ENCODE data around the gene SNX20. TPM values are rescaled to one million over a fixed set of nuclear protein-coding genes. Genes with fewer than 3 reads are reported as not detected.

Gene SNX20
- total RNA-seq = 10 to 100 TPM; 38.8 to 85.2 (median 69.6) TPM
- 82.6 TPM for total RNA-seq (2013)
- 45.5 to 150 (median 88.7) reads per million in 29 experiments for total RNA-seq

- WGBS (ENCODE audit: insufficient coverage) = 0% methylated on average over 11 of the region's 16 CpGs
- Histone ChIP-seq H3K27me3 (replicated peaks in 1 of 2; ENCODE audit: control insufficient read depth in 2 of 2, extremely low read depth in 1 of 2, insufficient read depth in 2 of 2, low read length in 1 of 2) (no peaks in the 10 kb centered on the region), H3K4me3 (ENCODE audit: control insufficient read depth in 1 of 2, extremely low read depth in 1 of 2, low read length in 1 of 2) (peak within 1 kb of the TSS; percentile 89 to 100), H3K27ac (ENCODE audit: low read length) (peak within 1 kb of the TSS; percentile 76), H3K4me1 (ENCODE audit: control insufficient read depth in 1 of 2, extremely low read depth in 1 of 2, insufficient read depth in 2 of 2, low read length in 2 of 2) (peaks cover 62 to 94% of the 10 kb centered on the region in 2 experiments), H3K36me3 (ENCODE audit: control insufficient read depth in 2 of 2, extremely low read depth in 1 of 2, insufficient read depth in 1 of 2, low read length in 1 of 2) (peaks cover 5 to 31% of the 10 kb centered on the region in 2 donors), H3K9me3 (no peaks in the 10 kb centered on the region)
- POLR2A ChIA-PET = interaction anchor here (0.5 to 2.0 kb wide), 11 partner anchors 13 to 413 kb away, joined by 3 to 11 read pairs (median 3); partner anchors contain the start of gene CYLD (in 1 of the 2)
- DNase-seq = peak; percentile 44 to 82 (median 68)
- Mint-ChIP-seq H3K27ac (peak within 1 kb of the TSS; percentile 98 to 99), H3K36me3 (peaks cover 26% of the 10 kb centered on the region), H3K27me3 (no peaks in the 10 kb centered on the region), H3K9me3 (no peaks in the 10 kb centered on the region), H3K4me1 (peaks cover 90 to 95% (median 92%) of the 10 kb centered on the region in 3 donors), H3K4me3 (peak within 1 kb of the TSS; percentile 90 to 94 (median 94))
- CTCF ChIA-PET = interaction anchor here (0.6 to 2.7 kb wide), 14 partner anchors 9 to 354 kb away, joined by 3 to 17 read pairs (median 5); partner anchors contain the start of gene CYLD (in 1 of the 2)
- peak; percentile 81 to 89 (median 86) for ATAC-seq (replicated peaks in 1 of 4)
These were observed at the start of gene SNX20 for GRCh38 chr16:50681021-50681885. SNX20 (minus strand) TSS chr16:50681312; CDS start chr16:50677526, 3,786 bp downstream.

GRCh38 chr16:50724306-50724705 lies 43.2 kb upstream of the SNX20 start:
- CTCF ChIA-PET = interaction anchor here in 1 of 2 donors (1.1 to 1.4 kb wide), 2 partner anchors 17 to 32 kb away, joined by 3 read pairs; partner anchors contain the start of gene CYLD
- Histone ChIP-seq H3K36me3 (ENCODE audit: control insufficient read depth in 2 of 2, extremely low read depth in 1 of 2, insufficient read depth in 1 of 2, low read length in 1 of 2) (peaks cover 2 to 8% of the 10 kb centered on the region in 2 donors), H3K27ac (ENCODE audit: low read length) (no peak overlapping the region), H3K4me1 (ENCODE audit: control insufficient read depth in 1 of 2, extremely low read depth in 1 of 2, insufficient read depth in 2 of 2, low read length in 2 of 2) (peaks cover 16 to 36% of the 10 kb centered on the region in 2 experiments), H3K4me3 (ENCODE audit: control insufficient read depth in 1 of 2, extremely low read depth in 1 of 2, low read length in 1 of 2) (no peak overlapping the region), H3K9me3 (no peaks in the 10 kb centered on the region), H3K27me3 (replicated peaks in 1 of 2; ENCODE audit: control insufficient read depth in 2 of 2, extremely low read depth in 1 of 2, insufficient read depth in 2 of 2, low read length in 1 of 2) (no peaks in the 10 kb centered on the region)
- H3K36me3 Mint-ChIP-seq = peaks cover 41% of the 10 kb centered on the region
- DNase-seq (no peak), ATAC-seq (replicated peaks in 1 of 4) (peak in 1 of 4 experiments; percentile 25)
- H3K9me3 Mint-ChIP-seq = peaks cover 7 to 9% (median 8%) of the 10 kb centered on the region in 3 donors
- peaks cover 34 to 37% (median 37%) of the 10 kb centered on the region in 3 donors for H3K4me1 Mint-ChIP-seq
- no peaks in the 10 kb centered on the region for H3K27me3 Mint-ChIP-seq
- POLR2A ChIA-PET = interaction anchor here in 1 of 2 donors (0.6 to 1.6 kb wide), 2 partner anchors 13 to 17 kb away, joined by 3 to 5 read pairs; partner anchors contain the start of gene CYLD
- peak overlapping the region in 1 of 2 donors; percentile 30 for H3K27ac Mint-ChIP-seq
- H3K4me3 Mint-ChIP-seq = no peak overlapping the region

- peak overlapping the region in 1 of 2 donors; percentile 90 for H3K27ac Mint-ChIP-seq
- ATAC-seq (replicated peaks in 1 of 4) (no peak), DNase-seq (no peak)
- H3K4me3 Mint-ChIP-seq = peak overlapping the region in 1 of 3 donors; percentile 24
- H3K9me3 Mint-ChIP-seq = peaks cover 7 to 9% (median 8%) of the 10 kb centered on the region in 3 donors
- ChIA-PET POLR2A (interaction anchor here in 1 of 2 donors (1.6 kb wide), 1 partner anchor 19 kb away, joined by 5 read pairs; the partner anchor contains the start of gene CYLD), CTCF (interaction anchor here (0.6 to 0.7 kb wide), 3 partner anchors 18 to 1127 kb away, joined by 3 to 5 read pairs (median 4); no protein-coding TSS in a partner anchor)
- peaks cover 16 to 36% of the 10 kb centered on the region in 2 experiments for H3K4me1 ChIP-seq (ENCODE audit: control insufficient read depth in 1 of 2, extremely low read depth in 1 of 2, insufficient read depth in 2 of 2, low read length in 2 of 2)
- peak overlapping the region; percentile 67 for H3K27ac ChIP-seq (ENCODE audit: low read length)
- H3K36me3 Mint-ChIP-seq = peaks cover 34% of the 10 kb centered on the region
- H3K36me3 ChIP-seq (ENCODE audit: control insufficient read depth in 2 of 2, extremely low read depth in 1 of 2, insufficient read depth in 1 of 2, low read length in 1 of 2) = peaks cover 5 to 8% of the 10 kb centered on the region in 2 donors
- H3K27me3 Mint-ChIP-seq = no peaks in the 10 kb centered on the region
- H3K27me3 ChIP-seq (replicated peaks in 1 of 2; ENCODE audit: control insufficient read depth in 2 of 2, extremely low read depth in 1 of 2, insufficient read depth in 2 of 2, low read length in 1 of 2) = no peaks in the 10 kb centered on the region
- H3K4me1 Mint-ChIP-seq = peaks cover 41 to 43% (median 41%) of the 10 kb centered on the region in 3 donors
- no peaks in the 10 kb centered on the region for H3K9me3 ChIP-seq
- WGBS (ENCODE audit: insufficient coverage) = 100% methylated on average over 1 of the region's 2 CpGs
- no peak overlapping the region for H3K4me3 ChIP-seq (ENCODE audit: control insufficient read depth in 1 of 2, extremely low read depth in 1 of 2, low read length in 1 of 2)
These were observed 41.8 kb upstream of the SNX20 start for GRCh38 chr16:50722960-50723359.

- Histone ChIP-seq H3K4me1 (ENCODE audit: control insufficient read depth in 1 of 2, extremely low read depth in 1 of 2, insufficient read depth in 2 of 2, low read length in 2 of 2) (peaks cover 16 to 36% of the 10 kb centered on the region in 2 experiments), H3K4me3 (ENCODE audit: control insufficient read depth in 1 of 2, extremely low read depth in 1 of 2, low read length in 1 of 2) (no peak overlapping the region), H3K27ac (ENCODE audit: low read length) (peak overlapping the region; percentile 67), H3K27me3 (replicated peaks in 1 of 2; ENCODE audit: control insufficient read depth in 2 of 2, extremely low read depth in 1 of 2, insufficient read depth in 2 of 2, low read length in 1 of 2) (no peaks in the 10 kb centered on the region), H3K36me3 (ENCODE audit: control insufficient read depth in 2 of 2, extremely low read depth in 1 of 2, insufficient read depth in 1 of 2, low read length in 1 of 2) (peaks cover 5 to 8% of the 10 kb centered on the region in 2 donors), H3K9me3 (no peaks in the 10 kb centered on the region)
- DNase-seq = no peak
- CTCF ChIA-PET = interaction anchor here (0.6 to 1.0 kb wide), 6 partner anchors 19 to 1126 kb away, joined by 3 to 5 read pairs (median 4); no protein-coding TSS in a partner anchor
- peaks cover 43 to 46% (median 44%) of the 10 kb centered on the region in 3 donors for H3K4me1 Mint-ChIP-seq
- peaks cover 36% of the 10 kb centered on the region for H3K36me3 Mint-ChIP-seq
- POLR2A ChIA-PET = no interaction called here
- H3K27me3 Mint-ChIP-seq = no peaks in the 10 kb centered on the region
- ATAC-seq (replicated peaks in 1 of 4) = peak in 1 of 4 experiments; percentile 30
- H3K27ac Mint-ChIP-seq = peak overlapping the region; percentile 86 to 90
- peak overlapping the region in 1 of 3 donors; percentile 24 for H3K4me3 Mint-ChIP-seq
- peaks cover 7 to 9% (median 8%) of the 10 kb centered on the region in 3 donors for H3K9me3 Mint-ChIP-seq
- WGBS (ENCODE audit: insufficient coverage) = 80% methylated on average over 1 of the region's 1 CpG
These were observed 41.3 kb upstream of the SNX20 start for GRCh38 chr16:50722405-50722737.

GRCh38 chr16:50721549-50722404 lies 40.7 kb upstream of the SNX20 start:
- H3K36me3 ChIP-seq (ENCODE audit: control insufficient read depth in 2 of 2, extremely low read depth in 1 of 2, insufficient read depth in 1 of 2, low read length in 1 of 2) = peaks cover 5 to 8% of the 10 kb centered on the region in 2 donors
- H3K27me3 Mint-ChIP-seq = no peaks in the 10 kb centered on the region
- ChIA-PET POLR2A (no interaction called here), CTCF (interaction anchor here (0.6 to 2.2 kb wide), 6 partner anchors 21 to 85 kb away, joined by 3 to 9 read pairs (median 4); no protein-coding TSS in a partner anchor)
- peak in 3 of 35 experiments; percentile 4 to 56 (median 16) for DNase-seq
- peaks cover 37% of the 10 kb centered on the region for H3K36me3 Mint-ChIP-seq
- peak overlapping the region; percentile 67 for H3K27ac ChIP-seq (ENCODE audit: low read length)
- WGBS (ENCODE audit: insufficient coverage) = 81% methylated on average over 3 of the region's 6 CpGs
- H3K4me1 ChIP-seq (ENCODE audit: control insufficient read depth in 1 of 2, extremely low read depth in 1 of 2, insufficient read depth in 2 of 2, low read length in 2 of 2) = peaks cover 16 to 36% of the 10 kb centered on the region in 2 experiments
- no peaks in the 10 kb centered on the region for H3K9me3 ChIP-seq
- H3K4me3 Mint-ChIP-seq = peak overlapping the region in 1 of 3 donors; percentile 24
- peaks cover 45 to 51% (median 48%) of the 10 kb centered on the region in 3 donors for H3K4me1 Mint-ChIP-seq
- no peak overlapping the region for H3K4me3 ChIP-seq (ENCODE audit: control insufficient read depth in 1 of 2, extremely low read depth in 1 of 2, low read length in 1 of 2)
- peaks cover 7 to 9% (median 8%) of the 10 kb centered on the region in 3 donors for H3K9me3 Mint-ChIP-seq
- H3K27ac Mint-ChIP-seq = peak overlapping the region; percentile 86 to 90
- peak; percentile 36 to 74 (median 68) for ATAC-seq (replicated peaks in 1 of 4)
- no peaks in the 10 kb centered on the region for H3K27me3 ChIP-seq (replicated peaks in 1 of 2; ENCODE audit: control insufficient read depth in 2 of 2, extremely low read depth in 1 of 2, insufficient read depth in 2 of 2, low read length in 1 of 2)

Data from T-cell (primary cell).